Fibroblast of skin of right quadriceps (primary cell): ENCODE measurements around the gene STX8.
"Not testable (repeated sequence)": the region's sequence is repeated elsewhere in the genome, so short reads cannot be mapped to it uniquely, and the experiment has no call there.

Experiments used
- DNase-seq: peaks from one replicate; pipeline ENCODE4 v3.0.0-alpha.2; 2013

The STX8 gene

GRCh38 chr17:9383826-9384225 is 191.8 kb downstream of the STX8 start:
- DNase-seq, result no peak

- no peak for DNase-seq
Observed at GRCh38 chr17:9382626-9383025, 193.0 kb downstream of the STX8 start.

- no peak for DNase-seq
Observed at GRCh38 chr17:9381068-9381467, 194.6 kb downstream of the STX8 start.

GRCh38 chr17:9380361-9380760 is 195.3 kb downstream of the STX8 start:
- no peak for DNase-seq

GRCh38 chr17:9376177-9376576 is 199.4 kb downstream of the STX8 start:
- DNase-seq, result not testable (repeated sequence)

GRCh38 chr17:9371019-9371418 is 204.6 kb downstream of the STX8 start:
- peak; percentile 85 for DNase-seq

- DNase-seq, result peak; percentile 49
Observed at GRCh38 chr17:9370467-9370866, 205.2 kb downstream of the STX8 start.

- DNase-seq, result no peak
Observed at GRCh38 chr17:9368631-9369030, 207.0 kb downstream of the STX8 start.

GRCh38 chr17:9367156-9367555 is 208.5 kb downstream of the STX8 start:
- DNase-seq, result no peak

GRCh38 chr17:9364837-9365430 is 210.7 kb downstream of the STX8 start:
- no peak for DNase-seq

- peak; percentile 41 for DNase-seq
Observed at GRCh38 chr17:9363440-9364350, 211.9 kb downstream of the STX8 start.

- peak; percentile 63 for DNase-seq
Observed at GRCh38 chr17:9361188-9361955, 214.2 kb downstream of the STX8 start.

GRCh38 chr17:9360677-9361081 is 214.9 kb downstream of the STX8 start:
- DNase-seq, result no peak

GRCh38 chr17:9356488-9356911 is 219.1 kb downstream of the STX8 start:
- DNase-seq, result no peak

GRCh38 chr17:9355846-9356245 is 219.8 kb downstream of the STX8 start:
- DNase-seq, result no peak

GRCh38 chr17:9355231-9355630 is 220.4 kb downstream of the STX8 start:
- DNase-seq, result not testable (repeated sequence)

- DNase-seq, result peak; percentile 93
Observed at GRCh38 chr17:9350080-9350479, 225.5 kb downstream of the STX8 start.

GRCh38 chr17:9346296-9346926 is 229.2 kb downstream of the STX8 start:
- peak; percentile 70 for DNase-seq

GRCh38 chr17:9343516-9343915 is 232.1 kb downstream of the STX8 start:
- DNase-seq, result no peak

- no peak for DNase-seq
Observed at GRCh38 chr17:9342225-9342624, 233.4 kb downstream of the STX8 start.

- no peak for DNase-seq
Observed at GRCh38 chr17:9339958-9340357, 235.7 kb downstream of the STX8 start.

- DNase-seq, result not testable (repeated sequence)
Observed at GRCh38 chr17:9339482-9339881, 236.1 kb downstream of the STX8 start.

- no peak for DNase-seq
Observed at GRCh38 chr17:9336817-9337216, 238.8 kb downstream of the STX8 start.
